SHP77 treated with DMSO at 0.1 percent for 48 hours (cell line): ENCODE results near the gene SLC9A2.

ENCODE experiments used
- DNase-seq: peaks from one replicate; lab custom pipeline; 2025; lab: John Stamatoyannopoulos, UW

The SLC9A2 gene

GRCh38 chr2:102672107-102672776 lies 52.9 kb downstream of the SLC9A2 start:
- DNase-seq, result no peak

GRCh38 chr2:102674370-102674769 lies 55.0 kb downstream of the SLC9A2 start:
- DNase-seq, result no peak

DNA sequence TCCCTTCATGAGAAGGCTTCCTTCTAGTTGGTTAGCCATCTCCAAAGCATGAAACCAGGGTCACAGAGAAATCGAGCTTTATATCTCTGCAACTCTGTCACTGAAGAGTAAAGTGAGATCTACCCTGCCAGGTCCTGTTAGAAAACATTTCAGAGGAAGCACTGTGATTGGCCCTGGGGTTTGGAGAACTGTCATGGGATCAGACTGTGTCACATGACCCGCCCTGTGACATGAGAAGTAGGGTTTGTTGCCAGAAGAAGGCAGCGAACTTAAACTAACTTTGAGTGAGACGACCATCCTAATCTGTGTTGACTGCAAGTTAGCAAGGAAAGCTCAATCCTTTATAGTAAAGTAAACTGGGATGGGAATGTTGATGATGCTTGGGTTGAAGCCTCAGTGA lies 55.5 kb downstream of the SLC9A2 start:
- no peak for DNase-seq

GRCh38 chr2:102677244-102678215 lies 58.2 kb downstream of the SLC9A2 start:
- no peak for DNase-seq

GRCh38 chr2:102678442-102678841 lies 59.1 kb downstream of the SLC9A2 start:
- no peak for DNase-seq

DNA sequence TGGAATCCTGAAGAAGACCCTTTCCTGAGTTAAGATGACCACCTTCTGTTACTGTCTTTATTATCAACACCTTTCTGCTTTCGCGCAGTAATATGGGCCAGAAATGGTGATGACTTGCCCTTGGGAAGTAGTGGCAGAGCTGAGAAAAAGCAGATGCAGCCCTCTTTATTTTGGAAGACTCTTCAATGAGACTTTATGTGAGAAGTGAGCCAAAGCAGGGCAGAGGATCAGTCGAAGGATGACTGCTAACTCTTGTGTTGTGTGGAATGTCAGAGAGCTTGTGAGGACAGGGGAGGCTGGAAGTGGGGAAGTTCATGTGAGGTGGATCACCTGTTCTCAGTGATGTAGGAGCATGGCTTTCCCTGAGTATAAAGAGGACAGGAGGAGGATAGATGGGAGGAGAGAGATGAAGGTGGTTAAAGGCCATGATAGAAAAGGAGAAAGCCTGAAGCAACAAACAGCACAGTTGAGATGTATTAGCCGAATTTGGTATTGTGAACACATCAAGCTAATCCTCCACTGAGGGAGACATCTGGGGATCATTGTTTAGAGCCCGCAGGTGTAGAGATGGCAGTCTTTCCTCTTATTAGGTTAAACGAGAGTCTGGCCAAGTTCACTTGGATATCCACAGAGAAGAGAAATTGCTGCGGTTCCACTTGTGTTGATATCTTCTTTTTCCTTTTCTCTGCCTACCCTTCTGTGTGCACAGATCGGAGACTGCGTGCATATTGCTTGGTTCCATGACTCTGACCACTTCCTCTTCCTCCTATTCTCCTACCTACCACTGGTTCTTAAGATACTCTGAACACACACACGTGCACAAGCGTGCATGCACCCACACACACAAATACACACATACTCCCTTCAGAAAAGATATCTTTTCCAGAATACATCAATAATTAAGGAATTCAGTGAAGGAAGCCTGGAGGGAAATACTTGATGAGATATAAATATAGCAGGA lies 67.4 kb downstream of the SLC9A2 start:
- DNase-seq, result no peak

DNA sequence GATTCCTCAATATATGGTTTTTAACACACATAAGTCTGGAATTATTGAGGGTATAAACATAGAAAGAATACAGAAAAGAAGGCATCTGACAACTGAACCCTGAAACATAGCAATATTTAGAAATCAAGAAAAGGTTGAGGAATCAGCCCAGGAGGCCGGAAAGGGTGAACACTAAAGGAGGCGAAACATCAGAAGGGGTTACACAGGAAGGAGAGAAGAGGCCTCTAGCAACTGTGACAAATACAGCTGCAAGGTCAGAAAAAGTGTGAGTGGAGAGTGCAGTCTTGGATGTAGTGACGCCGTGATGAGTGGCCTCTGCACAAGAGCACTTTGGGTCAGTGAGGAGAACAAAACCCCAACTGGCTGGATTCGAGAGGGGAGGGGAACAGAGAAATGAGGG lies 70.7 kb downstream of the SLC9A2 start:
- no peak for DNase-seq

DNA sequence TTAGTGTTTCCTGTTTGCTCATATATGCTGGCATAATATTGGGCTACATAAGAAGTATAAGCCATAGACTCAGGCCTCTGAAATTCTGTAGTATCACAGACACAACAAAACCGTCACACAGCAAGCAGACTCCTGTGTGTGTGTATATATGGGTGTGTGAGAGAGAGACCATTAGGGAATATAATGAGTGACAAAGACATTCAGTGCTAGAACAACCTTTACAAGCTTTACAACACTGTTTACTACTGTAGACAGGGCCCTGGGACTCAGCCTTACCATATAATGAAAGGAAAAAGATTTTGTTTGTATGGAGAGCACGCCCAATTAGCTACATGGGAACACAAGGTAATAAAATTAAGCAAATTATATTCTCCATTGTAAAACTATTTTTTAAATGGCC lies 77.1 kb downstream of the SLC9A2 start:
- no peak for DNase-seq

- DNase-seq, result no peak
Observed at GRCh38 chr2:102698369-102699111, 79.2 kb downstream of the SLC9A2 start.

DNA sequence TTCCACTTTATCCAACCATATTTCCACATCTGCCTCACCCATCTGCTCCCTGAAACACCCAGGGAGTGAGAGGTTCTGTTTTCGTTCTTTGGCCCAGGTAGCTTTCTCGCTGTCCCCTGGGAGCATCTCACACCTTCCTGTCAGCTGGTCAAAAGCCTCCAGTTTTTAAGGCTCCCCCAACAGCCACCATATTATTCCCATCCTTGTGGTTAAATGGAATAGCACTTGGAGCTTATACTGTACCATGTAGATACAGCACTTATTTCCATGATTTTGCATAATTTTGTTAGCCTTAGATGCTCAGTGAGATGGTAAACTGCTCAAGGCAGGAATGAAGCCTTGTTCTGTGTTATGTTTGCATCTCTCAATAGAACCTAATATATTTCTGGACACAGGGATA lies 84.0 kb downstream of the SLC9A2 start:
- no peak for DNase-seq

- no peak for DNase-seq
Observed at GRCh38 chr2:102703748-102704147, 84.4 kb downstream of the SLC9A2 start.

DNA sequence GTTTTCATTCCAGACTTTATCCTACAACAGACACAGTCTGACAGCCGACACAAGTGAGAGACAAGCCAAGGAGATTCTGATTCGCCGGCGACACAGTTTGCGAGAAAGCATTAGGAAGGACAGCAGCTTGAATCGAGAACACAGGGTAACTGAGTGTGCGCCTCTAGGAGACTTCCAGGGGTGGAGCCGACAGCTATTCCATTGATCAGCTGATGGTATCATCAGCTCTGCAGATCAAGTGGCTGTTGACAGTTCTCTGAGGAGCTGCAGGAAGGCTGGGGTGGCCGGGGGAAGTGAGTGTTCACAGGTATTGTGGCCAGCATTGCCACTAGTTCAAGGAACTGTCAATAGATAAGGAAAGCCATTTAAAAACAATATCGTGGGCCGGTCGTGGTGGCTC lies 85.2 kb downstream of the SLC9A2 start:
- DNase-seq, result no peak

- DNase-seq, result no peak
Observed at GRCh38 chr2:102707796-102708695, 88.7 kb downstream of the SLC9A2 start.

DNA sequence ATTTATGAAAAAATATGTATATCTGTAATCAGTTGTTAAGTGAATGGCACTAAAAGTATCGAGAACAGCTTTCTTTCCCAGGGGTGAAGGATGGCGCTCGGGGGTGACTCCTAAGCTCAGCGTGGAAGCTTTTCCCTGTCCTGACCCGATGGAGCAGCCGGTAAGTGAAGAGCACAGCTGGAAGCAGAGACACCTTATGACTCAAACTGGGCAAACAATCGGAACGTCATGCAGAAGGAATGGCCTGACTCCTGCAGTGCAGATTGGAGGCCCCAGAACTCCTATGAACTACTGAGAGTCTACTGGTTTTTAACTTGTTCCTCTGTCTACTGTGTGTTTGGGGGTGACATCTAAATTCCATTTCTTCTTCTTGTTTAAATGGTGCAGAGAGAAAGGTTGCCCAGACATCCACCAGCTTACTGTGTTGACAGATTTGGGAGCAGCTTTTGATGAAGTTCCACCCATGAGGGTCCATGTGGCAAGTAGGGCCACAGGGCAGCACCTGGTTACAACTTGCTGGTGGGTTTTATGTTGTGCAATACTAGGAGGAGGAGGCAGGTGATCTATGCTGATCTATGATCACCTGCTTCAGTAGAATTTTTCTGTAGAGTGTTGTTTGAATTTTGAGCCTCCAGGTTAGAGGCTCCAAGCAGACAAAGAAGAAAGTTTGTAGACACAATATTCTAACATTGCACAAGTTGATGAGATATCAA lies 89.7 kb downstream of the SLC9A2 start:
- peak; percentile 19 for DNase-seq

DNA sequence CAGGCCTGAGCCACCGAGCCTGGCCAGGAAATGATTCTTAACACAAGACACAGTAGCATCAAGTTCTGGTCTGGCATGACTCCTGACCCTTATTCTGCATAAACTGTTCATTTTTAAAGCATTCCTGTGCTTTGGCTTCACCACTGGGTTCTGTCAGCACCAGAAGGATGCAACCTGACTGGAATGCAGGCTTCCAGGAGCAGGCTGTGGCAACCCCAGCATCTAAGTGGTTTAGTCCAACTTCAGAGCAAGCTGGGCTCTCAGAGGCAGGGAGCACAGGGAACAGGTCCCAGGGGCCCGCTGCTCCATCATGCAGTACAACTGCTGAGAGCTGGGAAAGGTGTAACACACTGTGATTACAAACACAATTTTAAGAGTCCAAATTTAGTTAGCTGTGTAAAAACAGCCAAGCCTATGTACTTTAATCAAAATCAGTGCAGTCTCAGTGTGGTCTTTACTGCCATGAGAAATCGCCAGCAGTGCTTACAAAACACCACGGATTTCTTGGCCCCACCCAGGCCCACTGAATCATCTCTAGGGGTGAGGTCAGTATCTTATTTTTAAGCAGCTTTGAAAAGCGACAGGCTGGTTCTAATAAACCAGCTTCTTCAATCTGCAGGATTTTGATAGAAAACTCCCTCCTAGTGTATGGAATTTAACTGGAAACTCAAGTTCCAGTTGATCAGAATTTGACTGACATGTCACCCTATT lies 98.1 kb downstream of the SLC9A2 start:
- no peak for DNase-seq

DNA sequence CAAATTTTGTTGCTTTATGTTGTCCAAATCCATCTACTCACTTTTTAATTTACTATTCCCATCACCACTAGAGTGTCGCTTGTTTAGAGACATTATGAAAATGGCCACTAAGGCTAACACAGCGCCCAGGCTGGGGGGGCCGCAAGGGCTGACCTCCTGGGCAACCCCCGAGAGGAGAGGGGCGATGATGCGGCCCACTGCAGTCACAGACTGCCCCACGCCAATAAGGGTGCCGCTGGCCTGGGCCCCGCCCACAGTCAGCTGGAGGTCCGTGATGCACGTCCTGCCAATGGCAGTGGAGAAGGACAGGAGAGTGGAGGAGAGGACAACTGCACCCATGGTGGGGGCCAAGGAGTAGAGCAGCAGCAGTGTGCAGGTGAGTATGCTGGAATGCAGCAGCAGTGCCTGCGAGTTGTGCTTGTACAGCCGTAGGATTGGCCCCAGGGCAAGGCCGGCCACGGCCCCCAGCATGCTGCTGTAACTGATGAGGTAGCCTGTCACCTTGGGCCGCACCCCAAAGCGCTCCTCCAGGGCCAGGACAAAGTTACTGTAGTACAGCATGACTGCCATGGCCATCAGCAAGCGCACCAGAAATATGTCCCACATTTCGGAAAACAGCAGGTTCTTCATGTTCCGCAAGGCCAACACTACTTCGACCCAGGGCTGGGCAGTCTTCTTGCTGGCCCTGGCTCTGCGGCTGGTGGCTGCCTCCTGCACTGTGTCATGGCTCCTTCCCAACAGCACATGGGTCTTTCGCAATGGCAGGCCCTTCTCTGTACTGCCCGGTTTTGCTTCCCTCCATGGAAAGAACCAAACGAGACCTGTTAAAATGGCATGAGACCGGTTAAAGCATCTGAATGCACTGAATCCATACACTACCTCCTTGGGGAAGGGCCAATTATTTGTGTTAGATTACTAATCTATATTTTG lies 99.3 kb downstream of the SLC9A2 start:
- DNase-seq, result no peak

DNA sequence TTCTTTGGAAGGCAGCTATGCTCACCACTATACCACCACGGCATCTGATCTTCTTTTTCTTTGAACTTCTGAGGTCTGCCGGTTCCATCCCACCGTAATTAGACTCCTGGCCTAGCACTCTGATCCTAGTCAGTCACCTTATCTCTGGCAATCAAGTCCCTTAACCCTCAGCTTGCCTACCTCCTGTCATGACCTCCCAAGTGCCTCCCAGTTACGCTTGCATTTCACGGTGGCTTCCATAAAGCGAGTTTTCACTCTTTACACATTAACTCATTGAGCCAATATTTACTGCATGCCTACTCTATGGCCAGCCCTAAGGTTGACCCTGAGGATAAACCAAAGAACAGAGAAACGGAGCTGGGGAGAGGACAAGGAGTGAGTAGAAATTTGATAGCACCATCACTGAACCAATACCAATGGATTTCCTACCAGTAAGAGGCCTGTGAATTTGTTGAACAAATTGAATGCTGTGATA lies 104.7 kb downstream of the SLC9A2 start:
- no peak for DNase-seq

GRCh38 chr2:102724553-102724952 lies 105.2 kb downstream of the SLC9A2 start:
- DNase-seq, result no peak
